ENCODE data around the gene GRM7.

GRM7 gene

GRCh38 chr3:7607083-7607482 is 746.2 kb downstream of the GRM7 start:
- DNase-seq = no peak

GRCh38 chr3:7607676-7608075 is 746.8 kb downstream of the GRM7 start:
- no peak for DNase-seq

DNA sequence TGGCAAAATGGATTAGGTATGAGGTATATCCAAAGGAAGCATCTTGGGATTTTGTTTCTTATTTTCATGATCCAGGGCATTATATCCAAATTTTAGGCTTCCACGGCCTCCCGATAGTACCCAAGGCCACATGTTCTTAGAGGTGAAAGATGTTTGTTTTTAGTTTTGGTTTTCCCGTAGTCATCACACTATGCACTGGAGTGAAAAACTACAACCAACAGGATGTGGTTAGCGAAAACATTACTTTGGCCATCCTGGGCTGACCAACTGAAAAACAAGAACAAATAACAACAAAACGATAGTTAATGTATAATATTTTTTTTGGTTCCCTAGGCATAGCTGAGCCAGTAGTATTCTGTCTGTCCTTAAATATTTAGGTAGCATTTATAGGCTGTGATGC is 749.7 kb downstream of the GRM7 start:
- no peak for DNase-seq

GRCh38 chr3:7615043-7615442 is 754.1 kb downstream of the GRM7 start:
- DNase-seq = no peak

DNA sequence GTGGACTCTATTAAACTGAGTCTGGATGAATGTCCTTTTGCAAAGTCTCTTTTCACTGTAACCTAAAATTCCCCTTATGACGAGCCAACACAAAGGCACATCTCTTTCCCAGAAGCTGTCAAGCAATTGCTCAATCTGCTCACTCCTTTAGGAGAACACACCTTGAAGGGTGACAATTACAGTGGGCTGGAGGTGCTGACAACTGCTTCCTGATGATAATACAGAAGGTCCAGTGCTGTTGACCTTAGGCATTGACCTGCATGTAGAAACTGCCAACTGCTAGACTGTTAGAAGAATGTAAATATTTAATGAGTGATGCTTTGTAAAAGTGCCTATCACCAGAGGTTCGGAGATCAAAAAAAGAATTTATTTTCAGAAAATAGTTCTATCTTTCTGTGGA is 757.7 kb downstream of the GRM7 start:
- no peak for DNase-seq

GRCh38 chr3:7620401-7620800 is 759.5 kb downstream of the GRM7 start:
- no peak for DNase-seq

DNA sequence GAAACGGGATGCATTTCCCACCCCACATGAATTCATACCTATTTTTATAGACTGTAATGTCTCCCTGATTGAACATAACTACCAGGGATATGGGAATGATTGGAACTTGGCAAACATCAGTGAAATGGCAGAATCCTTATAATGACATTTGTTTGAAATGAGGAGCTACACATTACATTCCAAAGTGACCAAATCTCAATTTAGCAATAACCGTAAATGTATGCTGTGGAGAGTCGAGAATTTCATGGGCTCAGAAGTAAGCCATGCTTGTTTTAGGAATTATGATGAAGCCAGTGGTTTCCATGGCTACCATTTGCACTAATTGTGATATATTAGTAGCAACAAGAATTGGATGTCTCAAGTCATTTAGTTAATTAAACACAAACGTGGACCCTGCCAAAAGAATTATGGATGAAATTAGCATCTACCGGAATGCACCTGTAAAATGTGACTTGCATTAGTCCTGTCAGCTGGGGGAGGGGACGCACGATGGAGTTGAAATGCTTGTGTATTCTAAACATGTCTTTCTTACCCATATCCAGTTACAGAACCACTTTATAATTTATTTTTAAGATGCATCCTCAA is 760.2 kb downstream of the GRM7 start:
- no peak for DNase-seq

- DNase-seq = no peak
Measured at GRCh38 chr3:7621651-7622050, 760.7 kb downstream of the GRM7 start.

DNA sequence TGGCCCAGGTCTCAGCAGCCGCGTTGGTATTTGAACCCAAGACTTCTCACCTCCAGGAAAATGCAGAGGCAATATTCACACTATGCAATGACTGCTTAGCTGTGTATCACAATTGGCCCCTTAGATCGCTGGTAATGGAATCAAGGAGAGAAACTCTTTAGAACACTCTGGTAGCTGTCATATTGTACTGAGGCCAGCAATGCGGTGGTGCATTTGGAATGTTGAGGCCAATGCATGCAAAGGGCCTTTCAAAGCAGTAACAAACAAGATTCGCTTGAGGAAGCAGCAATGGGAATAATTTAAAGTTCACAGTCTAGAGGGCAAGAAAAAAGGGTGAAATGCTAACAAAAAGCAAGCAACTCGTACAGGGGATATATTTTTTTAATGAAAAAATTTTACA is 764.1 kb downstream of the GRM7 start:
- DNase-seq = no peak

DNA sequence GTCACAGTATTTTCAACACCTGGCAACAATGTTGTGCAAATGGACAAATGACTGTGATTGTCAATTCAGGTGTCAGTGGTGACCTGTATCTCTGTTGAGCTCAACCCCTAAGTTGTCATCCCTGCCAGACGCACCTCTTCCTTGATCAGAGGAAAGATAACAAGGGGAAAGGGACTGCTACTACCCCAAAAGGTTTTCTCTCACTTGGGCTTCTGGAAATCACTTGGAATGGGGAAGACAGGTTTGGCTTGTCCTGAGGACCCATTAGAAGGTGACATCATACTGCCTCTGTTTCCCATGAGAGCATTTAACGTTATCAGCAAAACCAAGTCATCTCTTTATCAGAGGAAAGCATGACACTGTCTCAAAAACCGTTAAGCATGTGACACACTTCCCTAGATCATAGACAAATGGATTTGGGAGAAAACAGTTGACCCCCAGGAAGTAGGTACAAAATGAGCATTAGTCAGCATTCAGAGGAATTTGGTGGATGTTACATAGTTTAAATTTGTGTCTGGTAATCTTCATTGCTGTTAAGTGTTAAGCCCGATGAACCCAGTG is 769.5 kb downstream of the GRM7 start:
- DNase-seq = no peak

- no peak for DNase-seq
Measured at GRCh38 chr3:7630925-7631324, 770.0 kb downstream of the GRM7 start.

DNA sequence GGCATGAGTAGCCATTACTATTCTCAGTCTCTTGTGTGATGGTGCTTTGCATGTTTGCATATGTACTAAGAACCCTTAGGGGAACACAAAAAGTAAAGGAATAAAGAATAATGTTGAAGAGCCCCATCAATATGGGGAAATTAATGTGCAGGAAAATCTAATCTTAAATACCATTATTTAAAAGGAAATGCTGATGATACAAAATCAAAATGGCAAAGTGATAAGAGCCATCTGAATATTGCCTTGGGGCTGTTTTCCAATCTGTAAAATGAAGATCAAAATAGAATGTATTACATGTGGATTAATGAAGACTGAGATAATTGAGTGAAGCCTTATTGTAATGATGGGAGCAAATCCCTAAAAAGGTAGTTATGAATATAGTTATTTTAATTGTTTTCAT is 771.4 kb downstream of the GRM7 start:
- no peak for DNase-seq

DNA sequence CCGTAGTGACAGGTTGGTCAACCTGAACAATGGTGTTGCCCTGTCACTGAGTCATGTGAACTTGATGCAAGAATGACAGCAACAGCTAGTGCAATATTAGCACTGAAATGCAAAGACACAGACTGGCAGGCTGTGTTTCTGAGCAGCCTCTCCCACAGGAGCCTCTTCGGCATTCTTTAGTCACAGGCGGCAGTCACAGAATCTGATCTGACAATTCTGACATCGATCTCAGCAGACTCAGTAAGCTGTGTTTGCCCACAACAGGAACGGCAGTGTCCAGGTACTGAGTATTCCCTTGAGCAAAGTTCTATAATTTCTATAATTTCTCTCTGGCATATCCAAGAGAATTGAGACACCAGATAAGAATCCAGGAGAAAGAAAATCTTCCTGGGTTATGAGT is 776.8 kb downstream of the GRM7 start:
- no peak for DNase-seq

DNA sequence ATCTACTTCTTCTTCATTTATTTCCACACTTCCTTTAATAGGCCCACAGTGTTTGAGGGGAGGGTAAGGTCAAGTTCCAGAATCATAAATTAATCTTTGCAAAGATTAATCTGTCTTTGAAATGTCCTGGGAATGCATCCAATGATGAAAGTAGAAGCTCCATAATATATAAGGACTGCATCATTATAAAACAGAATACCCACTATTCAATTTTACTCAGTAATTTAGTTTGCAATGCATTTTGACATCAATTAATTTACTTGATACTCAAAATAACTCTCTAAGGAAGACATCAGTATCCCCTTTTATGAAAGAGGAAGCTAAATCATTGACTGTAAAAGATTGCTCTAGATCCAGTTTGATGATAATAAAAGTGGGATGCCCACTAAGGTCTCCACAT is 777.2 kb downstream of the GRM7 start:
- no peak for DNase-seq

DNA sequence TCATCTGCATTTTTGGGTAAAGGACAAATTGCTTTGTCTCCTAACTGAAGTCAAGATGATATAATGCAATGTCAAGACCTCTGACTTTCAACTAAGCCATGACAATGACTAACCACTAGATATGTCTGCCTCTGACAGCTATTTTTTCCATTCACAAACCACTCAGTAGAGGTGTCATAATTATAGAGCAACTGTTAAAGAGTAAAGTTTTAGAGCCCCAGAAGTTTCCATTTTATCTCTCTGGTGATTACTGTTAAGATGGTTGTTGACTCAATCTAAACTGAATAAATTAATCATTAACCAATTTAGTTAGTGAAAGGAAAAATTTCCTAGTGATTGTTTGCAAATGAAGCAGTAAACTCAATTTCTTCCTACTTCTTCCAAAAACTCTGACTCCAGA is 779.9 kb downstream of the GRM7 start:
- no peak for DNase-seq

- DNase-seq = no peak
Measured at GRCh38 chr3:7646851-7647250, 785.9 kb downstream of the GRM7 start.

GRCh38 chr3:7650466-7650865 is 789.6 kb downstream of the GRM7 start:
- DNase-seq = no peak

GRCh38 chr3:7651274-7651673 is 790.4 kb downstream of the GRM7 start:
- no peak for DNase-seq

GRCh38 chr3:7657214-7658112 is 796.5 kb downstream of the GRM7 start:
- DNase-seq = no peak

DNA sequence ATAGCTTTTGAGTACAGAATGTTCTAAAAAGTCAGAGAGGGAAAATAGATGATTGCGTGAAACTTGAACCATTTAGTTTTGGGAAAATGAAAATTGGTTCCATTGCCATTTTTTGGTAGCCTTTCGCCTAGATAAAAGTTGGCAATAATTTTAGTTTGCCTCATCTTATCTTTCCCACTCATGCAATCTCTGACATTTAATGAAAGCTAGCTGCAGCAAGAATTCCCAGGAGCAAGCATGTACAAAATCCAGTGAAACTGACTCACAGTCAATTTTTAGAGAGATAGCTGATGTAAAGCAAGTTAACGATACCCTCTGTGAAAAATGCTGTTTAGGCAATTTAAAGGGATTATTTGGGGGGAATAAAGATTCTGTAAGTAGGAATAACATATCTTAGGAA is 797.4 kb downstream of the GRM7 start:
- no peak for DNase-seq

GRCh38 chr3:7659079-7659478 is 798.2 kb downstream of the GRM7 start:
- DNase-seq = no peak

- DNase-seq = no peak
Measured at GRCh38 chr3:7663771-7664170, 802.9 kb downstream of the GRM7 start.

DNA sequence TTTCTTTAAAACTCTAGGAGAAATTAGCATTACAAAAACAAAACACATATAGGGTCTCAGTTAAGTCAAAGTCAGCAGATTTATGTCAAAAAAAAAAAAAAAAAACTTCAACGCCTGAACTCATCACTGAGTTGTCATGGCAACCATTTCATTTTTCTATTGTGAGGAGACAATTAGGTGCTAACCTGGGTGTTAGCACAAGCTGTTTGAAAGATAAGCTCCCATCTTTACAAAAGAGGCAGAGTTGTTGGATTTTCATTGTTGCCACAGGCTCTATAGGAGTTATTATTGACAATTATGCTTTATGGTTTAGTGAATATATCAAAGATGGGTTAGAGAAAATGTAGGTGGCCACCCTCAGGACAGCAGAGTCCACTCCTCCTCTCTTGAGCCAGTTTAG is 806.9 kb downstream of the GRM7 start:
- DNase-seq = no peak

DNA sequence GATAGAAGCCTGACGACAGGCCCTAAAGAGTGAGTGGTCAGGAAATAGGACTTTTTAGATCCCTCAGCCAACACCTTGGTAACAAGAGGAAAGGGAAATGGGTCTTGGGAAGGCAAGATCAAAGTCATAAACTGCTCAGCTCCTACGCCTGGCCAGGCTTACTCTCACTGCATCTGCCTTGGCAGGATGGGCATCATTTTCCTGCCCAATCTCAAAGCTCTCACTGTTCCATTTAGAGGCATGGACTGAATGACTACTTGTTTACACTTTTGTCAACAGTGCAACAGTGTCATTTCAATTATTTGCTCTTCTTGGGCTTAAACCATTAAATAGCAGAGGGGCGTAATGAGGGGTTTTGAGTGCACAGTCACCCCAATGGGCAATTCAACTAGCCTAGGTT is 808.7 kb downstream of the GRM7 start:
- DNase-seq = no peak

Measured in activated CD8-positive, alpha-beta memory T cell treated with anti-CD3 and anti-CD28 coated beads, Interleukin-2, amount 50 U/mL, for 4 hours (primary cell).